Measurements from ENCODE around the gene NUDT4B. TPM values are rescaled to one million over a fixed set of nuclear protein-coding genes. Genes with fewer than 3 reads are reported as not detected.
"Not testable (repeated sequence)": the region's sequence is repeated elsewhere in the genome, so short reads cannot be mapped to it uniquely, and the experiment has no call there.

NUDT4B gene
- under 1 TPM in 1 of 2 donors, not detected in 1; 0.58 TPM for total RNA-seq

DNA sequence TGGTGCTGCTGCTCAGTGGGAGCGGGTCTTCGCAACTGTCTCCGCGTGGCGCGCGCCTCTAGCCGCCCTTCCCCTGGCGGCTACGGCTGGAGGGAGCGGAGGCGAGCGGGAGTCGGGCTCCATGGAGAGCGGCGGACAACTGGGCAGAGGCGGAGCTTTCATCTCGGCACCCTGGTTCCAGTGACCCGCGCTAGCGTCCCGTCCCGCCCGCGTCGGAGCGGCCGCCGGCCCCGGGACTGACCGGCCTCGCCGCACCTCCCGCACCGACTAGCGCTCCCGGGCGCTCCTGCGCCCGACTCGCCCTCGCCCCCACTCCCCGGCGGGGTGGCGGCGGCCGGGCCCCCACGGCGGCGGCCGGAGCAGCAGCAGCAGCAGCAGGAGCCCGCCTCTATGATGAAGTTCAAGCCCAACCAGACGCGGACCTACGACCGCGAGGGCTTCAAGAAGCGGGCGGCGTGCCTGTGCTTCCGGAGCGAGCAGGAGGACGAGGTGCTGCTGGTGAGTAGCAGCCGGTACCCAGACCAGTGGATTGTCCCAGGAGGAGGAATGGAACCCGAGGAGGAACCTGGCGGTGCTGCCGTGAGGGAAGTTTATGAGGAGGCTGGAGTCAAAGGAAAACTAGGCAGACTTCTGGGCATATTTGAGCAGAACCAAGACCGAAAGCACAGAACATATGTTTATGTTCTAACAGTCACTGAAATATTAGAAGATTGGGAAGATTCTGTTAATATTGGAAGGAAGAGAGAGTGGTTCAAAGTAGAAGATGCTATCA is at the start of gene NUDT4B:
Gene NUDT4B (plus strand): TSS at position 212 of the 772 bp plus-strand sequence. CDS start 179 bp downstream, at position 391.
- not testable (repeated sequence) for H3K27ac Mint-ChIP-seq; H3K4me1 Mint-ChIP-seq; H3K4me3 Mint-ChIP-seq; H3K36me3 Mint-ChIP-seq (ENCODE audit: low read depth); H3K9me3 Mint-ChIP-seq; H3K27me3 Mint-ChIP-seq
- peak; percentile 79 for ATAC-seq (replicated peaks)

GRCh38 chr1:148699357-148699756 is 49.2 kb upstream of the NUDT4B start:
- not testable (repeated sequence) for H3K27me3 Mint-ChIP-seq; H3K9me3 Mint-ChIP-seq; H3K27ac Mint-ChIP-seq; H3K36me3 Mint-ChIP-seq (ENCODE audit: low read depth); H3K4me1 Mint-ChIP-seq; H3K4me3 Mint-ChIP-seq
- peak; percentile 100 for ATAC-seq (replicated peaks)

DNA sequence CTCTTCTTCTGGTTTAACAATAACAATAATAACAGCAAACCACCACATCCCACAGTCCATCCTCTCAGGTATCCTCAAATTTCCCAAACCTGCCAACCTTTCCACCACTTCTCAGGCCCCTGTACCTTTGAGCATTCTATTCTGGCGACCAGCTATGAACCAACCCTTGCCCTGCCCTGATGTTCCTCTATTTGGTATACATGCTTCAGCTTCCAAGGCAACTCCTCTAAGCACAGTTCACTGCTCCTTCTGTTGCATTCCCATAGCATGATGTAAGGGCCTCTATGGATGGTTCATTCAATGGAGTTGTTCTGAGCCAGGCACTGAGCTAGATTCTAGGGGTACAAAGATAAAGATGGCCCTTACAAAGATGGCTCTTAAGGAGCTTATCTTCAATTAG is 46.3 kb upstream of the NUDT4B start:
- H3K27ac Mint-ChIP-seq; H3K4me3 Mint-ChIP-seq; H3K36me3 Mint-ChIP-seq (ENCODE audit: low read depth); H3K4me1 Mint-ChIP-seq; ATAC-seq (replicated peaks); H3K27me3 Mint-ChIP-seq; H3K9me3 Mint-ChIP-seq: not testable (repeated sequence)

DNA sequence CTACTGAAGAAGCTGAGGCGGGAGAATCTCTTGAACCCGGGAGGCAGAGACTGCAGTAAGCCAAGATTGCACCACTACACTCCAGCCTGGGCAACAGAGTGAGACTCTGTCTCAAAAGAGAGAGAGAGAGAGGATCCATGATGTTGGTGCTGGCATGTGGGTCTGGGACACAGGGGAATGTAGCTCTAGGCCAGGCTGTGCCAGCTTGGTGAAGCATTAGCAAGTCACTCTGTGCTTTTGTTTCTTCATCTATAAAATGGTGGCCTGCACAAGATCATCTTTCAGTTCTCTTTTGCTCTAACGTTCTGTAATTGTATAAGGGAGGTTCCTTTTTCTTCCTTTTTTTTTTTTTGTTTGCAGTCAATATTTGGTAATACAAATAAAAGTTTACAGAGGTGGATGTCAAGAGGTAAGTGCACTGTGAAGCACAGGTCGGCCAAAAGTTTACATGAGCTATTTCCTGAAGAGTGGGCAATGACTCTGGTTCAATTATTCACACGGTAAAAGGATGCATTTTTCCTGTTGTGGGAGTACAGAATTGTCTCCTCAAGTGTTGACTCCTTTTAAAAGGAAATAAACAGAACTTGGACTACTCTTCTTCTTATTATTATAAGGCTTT is 44.5 kb upstream of the NUDT4B start:
- not testable (repeated sequence) for H3K4me3 Mint-ChIP-seq; H3K27me3 Mint-ChIP-seq; H3K36me3 Mint-ChIP-seq (ENCODE audit: low read depth); H3K9me3 Mint-ChIP-seq; H3K4me1 Mint-ChIP-seq; ATAC-seq (replicated peaks); H3K27ac Mint-ChIP-seq

DNA sequence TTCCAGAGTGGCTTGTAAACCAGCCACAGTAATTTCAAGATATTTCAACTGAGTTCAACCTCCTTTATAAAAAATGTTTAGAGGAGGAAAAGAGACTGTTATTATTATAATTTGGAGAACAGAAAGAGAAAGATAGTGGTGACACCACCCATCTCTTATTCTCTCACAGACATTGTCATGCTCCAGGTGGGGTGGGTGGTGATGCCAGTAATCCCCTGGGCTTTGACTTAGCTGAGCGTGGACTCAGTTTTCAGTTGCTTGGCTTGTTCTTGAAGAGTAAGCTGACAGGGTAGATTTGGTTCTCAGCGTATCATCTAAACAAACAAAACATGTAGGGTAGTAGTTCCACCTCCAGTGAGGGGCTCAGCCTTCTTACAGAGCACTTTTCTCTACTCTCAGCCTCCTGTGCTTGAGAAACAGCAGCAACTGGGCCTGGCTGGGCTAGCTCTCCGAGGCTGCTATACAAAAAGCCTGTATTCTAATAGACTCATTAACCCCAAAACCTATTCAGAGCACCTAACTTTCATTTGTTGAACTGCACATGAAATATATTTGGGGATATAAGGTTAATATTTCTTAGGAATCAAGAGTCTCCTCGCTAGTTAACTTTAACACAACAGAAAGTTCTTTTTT is 43.1 kb upstream of the NUDT4B start:
- ATAC-seq (replicated peaks); H3K36me3 Mint-ChIP-seq (ENCODE audit: low read depth); H3K4me3 Mint-ChIP-seq; H3K9me3 Mint-ChIP-seq; H3K4me1 Mint-ChIP-seq; H3K27ac Mint-ChIP-seq; H3K27me3 Mint-ChIP-seq: not testable (repeated sequence)

DNA sequence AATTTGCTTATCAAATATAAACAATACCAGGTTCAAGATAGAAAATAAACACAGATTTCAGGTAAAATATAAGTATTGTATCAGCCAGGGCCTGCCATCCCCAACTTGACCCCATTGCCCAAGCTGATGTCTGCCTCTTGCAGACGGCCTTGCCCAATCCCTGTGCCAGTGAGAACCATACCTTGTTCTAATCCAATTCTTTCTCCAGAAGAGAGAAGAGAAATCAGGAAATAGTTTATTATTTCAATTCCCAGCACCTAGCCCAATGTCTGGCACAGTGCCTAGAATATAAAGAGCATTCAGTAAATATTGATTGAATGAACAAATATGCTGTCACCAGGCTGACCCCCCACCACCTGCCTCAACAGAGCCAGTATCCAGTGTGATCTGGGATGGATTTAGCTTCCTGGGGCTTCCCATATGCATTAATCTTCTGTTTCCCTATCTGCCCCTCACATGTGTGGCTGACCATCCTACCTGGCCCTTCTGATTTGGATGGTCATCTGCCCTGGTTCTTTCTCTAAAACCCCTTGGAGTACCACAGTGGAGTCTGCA is 39.7 kb upstream of the NUDT4B start:
- H3K9me3 Mint-ChIP-seq; ATAC-seq (replicated peaks); H3K27me3 Mint-ChIP-seq; H3K36me3 Mint-ChIP-seq (ENCODE audit: low read depth); H3K4me1 Mint-ChIP-seq; H3K4me3 Mint-ChIP-seq; H3K27ac Mint-ChIP-seq: not testable (repeated sequence)

- not testable (repeated sequence) for H3K4me3 Mint-ChIP-seq; H3K36me3 Mint-ChIP-seq (ENCODE audit: low read depth); H3K9me3 Mint-ChIP-seq; H3K27ac Mint-ChIP-seq; H3K4me1 Mint-ChIP-seq; H3K27me3 Mint-ChIP-seq
- peak; percentile 37 for ATAC-seq (replicated peaks)
Measured at GRCh38 chr1:148710772-148711523, 37.6 kb upstream of the NUDT4B start.

DNA sequence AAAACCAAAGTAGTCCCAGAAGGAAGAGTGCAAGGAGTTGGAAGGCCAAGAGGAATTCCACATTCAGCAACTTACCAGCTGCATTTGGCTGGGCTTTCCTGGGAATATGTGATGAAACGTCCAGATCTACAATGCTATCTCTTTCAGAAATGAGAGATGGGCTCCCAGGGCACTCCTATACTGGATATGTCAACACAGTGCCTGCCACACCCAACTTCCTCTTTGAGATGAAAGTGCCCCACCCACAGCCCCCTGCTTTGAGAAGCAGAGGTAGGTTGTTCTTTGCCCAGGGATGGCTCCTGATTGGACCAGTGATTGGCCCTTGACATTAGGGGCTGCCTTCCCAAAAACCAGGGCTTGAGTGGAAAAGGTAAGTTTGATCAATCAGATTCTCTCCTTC is 36.2 kb upstream of the NUDT4B start:
- H3K4me1 Mint-ChIP-seq; ATAC-seq (replicated peaks); H3K36me3 Mint-ChIP-seq (ENCODE audit: low read depth); H3K27ac Mint-ChIP-seq; H3K27me3 Mint-ChIP-seq; H3K4me3 Mint-ChIP-seq; H3K9me3 Mint-ChIP-seq: not testable (repeated sequence)

DNA sequence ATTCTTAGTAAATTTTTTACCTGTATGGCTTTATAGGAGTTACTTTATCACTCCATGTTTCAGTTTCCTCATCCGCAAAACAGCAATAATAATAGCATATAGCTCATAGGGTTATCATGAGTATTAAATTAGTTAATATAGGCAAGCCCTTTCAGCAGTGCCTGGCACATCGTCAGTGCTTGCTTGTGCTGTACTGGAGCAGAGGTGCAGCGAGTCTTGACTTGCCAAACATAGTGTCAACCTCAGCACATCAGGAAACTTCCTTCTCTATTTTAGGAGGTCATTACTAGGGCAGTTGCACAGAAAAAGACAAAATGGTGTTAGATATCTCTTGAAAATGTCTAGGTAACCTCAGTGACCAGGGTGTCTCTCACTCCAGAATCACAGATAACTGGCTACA is 33.1 kb upstream of the NUDT4B start:
- not testable (repeated sequence) for ATAC-seq (replicated peaks); H3K9me3 Mint-ChIP-seq; H3K27ac Mint-ChIP-seq; H3K4me1 Mint-ChIP-seq; H3K27me3 Mint-ChIP-seq; H3K4me3 Mint-ChIP-seq; H3K36me3 Mint-ChIP-seq (ENCODE audit: low read depth)

- not testable (repeated sequence) for H3K27me3 Mint-ChIP-seq; H3K27ac Mint-ChIP-seq; H3K36me3 Mint-ChIP-seq (ENCODE audit: low read depth); H3K4me1 Mint-ChIP-seq; H3K9me3 Mint-ChIP-seq; H3K4me3 Mint-ChIP-seq
- ATAC-seq (replicated peaks) = peak; percentile 67
Measured at GRCh38 chr1:148716966-148717520, 31.5 kb upstream of the NUDT4B start.

- ATAC-seq (replicated peaks); H3K4me3 Mint-ChIP-seq; H3K9me3 Mint-ChIP-seq; H3K36me3 Mint-ChIP-seq (ENCODE audit: low read depth); H3K4me1 Mint-ChIP-seq; H3K27me3 Mint-ChIP-seq; H3K27ac Mint-ChIP-seq: not testable (repeated sequence)
Measured at GRCh38 chr1:148720918-148721317, 27.7 kb upstream of the NUDT4B start.

- H3K27me3 Mint-ChIP-seq; H3K36me3 Mint-ChIP-seq (ENCODE audit: low read depth); H3K4me3 Mint-ChIP-seq; H3K27ac Mint-ChIP-seq; H3K4me1 Mint-ChIP-seq; H3K9me3 Mint-ChIP-seq; ATAC-seq (replicated peaks): not testable (repeated sequence)
Measured at GRCh38 chr1:148722758-148723157, 25.8 kb upstream of the NUDT4B start.

DNA sequence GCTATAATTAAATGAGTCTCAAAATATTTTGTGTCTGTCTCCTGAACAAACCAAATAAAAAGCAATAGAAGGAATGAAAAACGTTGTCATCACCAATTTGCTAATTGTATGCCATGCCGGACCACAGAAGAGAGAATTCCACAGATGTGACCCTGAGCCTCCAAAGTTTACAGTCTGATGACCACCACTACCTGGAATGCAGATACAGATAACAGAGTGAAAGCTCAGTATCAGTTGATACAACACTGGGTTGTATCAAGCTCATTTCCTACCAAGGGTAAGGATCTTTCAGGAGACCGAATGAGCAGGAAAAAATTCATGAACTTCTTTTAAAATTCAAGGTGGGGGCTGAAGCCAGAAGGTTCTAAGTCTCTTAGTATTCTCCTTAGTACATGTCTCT is 25.1 kb upstream of the NUDT4B start:
- not testable (repeated sequence) for H3K27me3 Mint-ChIP-seq; H3K36me3 Mint-ChIP-seq (ENCODE audit: low read depth); H3K9me3 Mint-ChIP-seq; H3K4me3 Mint-ChIP-seq; H3K4me1 Mint-ChIP-seq; ATAC-seq (replicated peaks); H3K27ac Mint-ChIP-seq

GRCh38 chr1:148724872-148725271 is 23.7 kb upstream of the NUDT4B start:
- not testable (repeated sequence) for H3K27ac Mint-ChIP-seq; ATAC-seq (replicated peaks); H3K27me3 Mint-ChIP-seq; H3K36me3 Mint-ChIP-seq (ENCODE audit: low read depth); H3K4me1 Mint-ChIP-seq; H3K4me3 Mint-ChIP-seq; H3K9me3 Mint-ChIP-seq
